Esophagus muscularis mucosa (tissue), 4 donors: ENCODE data around the gene TMEM59L. TPM values are rescaled to one million over a fixed set of nuclear protein-coding genes. Genes with fewer than 3 reads are reported as not detected.

ENCODE experiments used
- DNase-seq: peaks from one replicate; pipeline ENCODE4 v3.0.0-alpha.2; 2017; ENCODE audit errors: extremely low spot score
- H3K27ac ChIP-seq, 4 donors: fragments of 200-600 bp; sonication (generic); replicated peaks in 1 of 4; 1 replicate in 3 of 4; 2 replicates in 1 of 4; pipeline ENCODE4 v1.5.1; 2016 to 2019; ENCODE audit warnings: mild to moderate bottlenecking in 1 of 4
- H3K27me3 ChIP-seq, 4 donors: fragments of 200-600 bp; sonication (generic); one replicate each; pipeline versions ENCODE4 v1.5.1 to v1.6.0; 2016 to 2019
- H3K36me3 ChIP-seq, 4 donors: fragments of 200-600 bp; sonication (generic); one replicate each; pipeline ENCODE4 v1.5.1; 2016 to 2019
- H3K4me1 ChIP-seq, 4 donors: fragments of 200-600 bp; sonication (generic); one replicate each; pipeline ENCODE4 v1.5.1; 2016 to 2019
- H3K4me3 ChIP-seq, 4 donors: fragments of 200-600 bp; sonication (generic); 1 replicate in 2 of 4; 2 replicates in 2 of 4; pipeline ENCODE4 v1.5.1; 2016 to 2019; ENCODE audit warnings: mild to moderate bottlenecking in 4 of 4, moderate library complexity in 1 of 4
- H3K9me3 ChIP-seq, 4 donors: fragments of 200-600 bp; sonication (generic); 1 replicate in 3 of 4; 2 replicates in 1 of 4; pipeline ENCODE4 v1.5.1; 2016 to 2019
- CTCF ChIP-seq, 3 experiments: fragments of 200-600 bp in 2 of 3; fragments of 450-650 bp in 1 of 3; sonication (generic) in 2 of 3; IDR thresholded peaks; one replicate each; pipeline ENCODE4 v1.5.1; 2017 to 2019; ENCODE audit warnings: antibody characterized with exemption in 3 of 3, mild to moderate bottlenecking in 2 of 3, moderate library complexity in 1 of 3
- EP300 ChIP-seq: sonication (generic); formaldehyde crosslinking; IDR thresholded peaks from one replicate; pipeline ENCODE4 v1.6.1; 2017; ENCODE audit warnings: antibody characterized with exemption
- POLR2A ChIP-seq: fragments of 450-650 bp; IDR thresholded peaks from one replicate; pipeline ENCODE4 v1.6.1; 2017; ENCODE audit warnings: antibody characterized with exemption, moderate library complexity, mild to moderate bottlenecking, low read depth
- POLR2AphosphoS5 ChIP-seq, 2 donors: sonication (generic); formaldehyde crosslinking; IDR thresholded peaks; one replicate each; pipeline ENCODE4 v1.6.1; 2017; ENCODE audit warnings: antibody characterized with exemption in 2 of 2
- WGBS: methylation state at CpG from one replicate; pipeline ENCODE4 v1.1.5; 2018; 5-methylcytosine and 5-hydroxymethylcytosine counted together
- intact Hi-C: fragments of 100-400 bp; cut with DNase I; formaldehyde crosslinking; loops from one replicate; pipeline ENCODE4 v1.15.1; 2023
- total RNA-seq, 4 donors: library from RNA; depleted of rRNA; stranded (reverse); fragments of >200 nt; gene quantifications; one replicate each; pipeline versions ENCODE4 v1.1.0 to v1.2.1, GENCODE V29; 2016

Gene TMEM59L
- total RNA-seq, 4 donors from 2014 or later: 2.4 to 3.6 (median 2.8) TPM

DNA sequence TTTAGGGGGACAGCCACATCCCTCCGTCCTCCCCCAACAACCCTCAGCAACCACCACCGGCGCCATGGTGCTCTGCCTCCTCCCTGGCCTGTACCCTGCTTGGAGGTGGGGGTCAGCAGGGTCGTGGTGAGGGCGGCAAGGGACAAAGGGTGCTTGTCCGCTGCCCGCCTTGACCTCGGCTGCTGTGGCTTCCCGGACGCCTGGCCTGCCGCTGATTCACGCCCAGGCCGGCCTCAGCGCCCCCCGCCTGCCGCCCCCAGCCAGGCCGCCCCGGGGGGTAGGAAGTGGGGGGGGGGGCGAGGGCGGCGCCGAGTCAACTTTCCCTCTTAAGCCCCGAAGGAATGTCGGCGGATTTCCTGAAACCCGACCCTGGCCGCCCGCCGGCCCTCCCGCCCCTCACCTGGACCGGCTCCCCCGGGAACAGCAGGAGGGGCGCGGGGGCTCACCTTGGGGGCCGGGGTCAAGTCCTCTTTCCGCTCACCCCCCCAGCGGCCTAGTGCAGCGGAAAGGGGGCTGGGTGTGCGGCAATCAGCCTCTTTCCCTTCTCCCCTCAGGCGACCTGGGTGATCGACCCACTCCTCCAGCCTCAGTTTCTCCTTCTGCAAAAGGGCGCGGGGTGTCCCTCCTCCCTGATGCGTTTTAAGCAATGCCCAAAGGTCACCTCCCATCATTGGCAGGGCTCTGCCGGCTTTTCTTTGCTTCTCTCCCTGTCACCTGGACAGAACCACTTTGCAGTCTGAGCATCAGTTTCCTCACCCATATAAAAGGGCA is 1.9 kb upstream of the TMEM59L start:
- 20% methylated on average over 7 of the region's 45 CpGs for WGBS
- peaks cover 16 to 97% (median 63%) of the 10 kb centered on the region in 4 donors for H3K27me3 ChIP-seq
- DNase-seq: no peak
- H3K36me3 ChIP-seq: no peaks in the 10 kb centered on the region
- intact Hi-C loops: no loop called here
- no peak overlapping the region for H3K4me3 ChIP-seq
- H3K4me1 ChIP-seq: peaks cover 42 to 55% (median 53%) of the 10 kb centered on the region in 4 donors
- TF ChIP-seq POLR2A (no peak), CTCF (IDR thresholded peaks at IDR 0.05) (no peak), POLR2AphosphoS5 (IDR thresholded peaks at IDR 0.05) (no peak), EP300 (no peak)
- no peak overlapping the region for H3K27ac ChIP-seq
- H3K9me3 ChIP-seq: no peaks in the 10 kb centered on the region

GRCh38 chr19:18611327-18612050 is 1.2 kb upstream of the TMEM59L start:
- WGBS: 20% methylated on average over 11 of the region's 62 CpGs
- no peak overlapping the region for H3K27ac ChIP-seq
- intact Hi-C loops: no loop called here
- no peaks in the 10 kb centered on the region for H3K9me3 ChIP-seq
- H3K27me3 ChIP-seq: peaks cover 10 to 94% (median 57%) of the 10 kb centered on the region in 4 donors
- no peak for DNase-seq
- TF ChIP-seq EP300 (no peak), POLR2A (no peak), CTCF (IDR thresholded peaks at IDR 0.05) (no peak), POLR2AphosphoS5 (IDR thresholded peaks at IDR 0.05) (no peak)
- H3K4me3 ChIP-seq: peak overlapping the region; percentile 58 to 63 (median 62)
- H3K4me1 ChIP-seq: peaks cover 42 to 49% (median 46%) of the 10 kb centered on the region in 4 donors
- no peaks in the 10 kb centered on the region for H3K36me3 ChIP-seq

GRCh38 chr19:18612051-18612771 is 459 bp upstream of the TMEM59L start:
- peaks cover 9 to 96% (median 53%) of the 10 kb centered on the region in 4 donors for H3K27me3 ChIP-seq
- TF ChIP-seq POLR2AphosphoS5 (IDR thresholded peaks at IDR 0.05): no peak
- TF ChIP-seq CTCF (IDR thresholded peaks at IDR 0.05): no peak
- TF ChIP-seq EP300: no peak
- no peak for TF ChIP-seq POLR2A
- H3K4me3 ChIP-seq: peak overlapping the region; percentile 58 to 63 (median 62)
- peaks cover 39 to 44% (median 42%) of the 10 kb centered on the region in 4 donors for H3K4me1 ChIP-seq
- no peaks in the 10 kb centered on the region for H3K9me3 ChIP-seq
- no peaks in the 10 kb centered on the region for H3K36me3 ChIP-seq
- DNase-seq: no peak
- H3K27ac ChIP-seq: no peak overlapping the region
- 5% methylated on average over 22 of the region's 30 CpGs for WGBS
- intact Hi-C loops: no loop called here

GRCh38 chr19:18613589-18614234 is 1.0 kb downstream of the TMEM59L start:
- H3K4me1 ChIP-seq: peaks cover 30 to 35% (median 31%) of the 10 kb centered on the region in 4 donors
- no peak for DNase-seq
- TF ChIP-seq EP300: no peak
- TF ChIP-seq CTCF (IDR thresholded peaks at IDR 0.05): no peak
- no peak for TF ChIP-seq POLR2AphosphoS5 (IDR thresholded peaks at IDR 0.05)
- TF ChIP-seq POLR2A: no peak
- no peaks in the 10 kb centered on the region for H3K9me3 ChIP-seq
- peaks cover 7 to 93% (median 38%) of the 10 kb centered on the region in 4 donors for H3K27me3 ChIP-seq
- H3K36me3 ChIP-seq: no peaks in the 10 kb centered on the region
- H3K4me3 ChIP-seq: no peak overlapping the region
- WGBS: 67% methylated on average over 12 of the region's 23 CpGs
- intact Hi-C loops: no loop called here
- H3K27ac ChIP-seq: no peak overlapping the region
